ENCODE results near the gene MBNL3.

The MBNL3 gene

DNA sequence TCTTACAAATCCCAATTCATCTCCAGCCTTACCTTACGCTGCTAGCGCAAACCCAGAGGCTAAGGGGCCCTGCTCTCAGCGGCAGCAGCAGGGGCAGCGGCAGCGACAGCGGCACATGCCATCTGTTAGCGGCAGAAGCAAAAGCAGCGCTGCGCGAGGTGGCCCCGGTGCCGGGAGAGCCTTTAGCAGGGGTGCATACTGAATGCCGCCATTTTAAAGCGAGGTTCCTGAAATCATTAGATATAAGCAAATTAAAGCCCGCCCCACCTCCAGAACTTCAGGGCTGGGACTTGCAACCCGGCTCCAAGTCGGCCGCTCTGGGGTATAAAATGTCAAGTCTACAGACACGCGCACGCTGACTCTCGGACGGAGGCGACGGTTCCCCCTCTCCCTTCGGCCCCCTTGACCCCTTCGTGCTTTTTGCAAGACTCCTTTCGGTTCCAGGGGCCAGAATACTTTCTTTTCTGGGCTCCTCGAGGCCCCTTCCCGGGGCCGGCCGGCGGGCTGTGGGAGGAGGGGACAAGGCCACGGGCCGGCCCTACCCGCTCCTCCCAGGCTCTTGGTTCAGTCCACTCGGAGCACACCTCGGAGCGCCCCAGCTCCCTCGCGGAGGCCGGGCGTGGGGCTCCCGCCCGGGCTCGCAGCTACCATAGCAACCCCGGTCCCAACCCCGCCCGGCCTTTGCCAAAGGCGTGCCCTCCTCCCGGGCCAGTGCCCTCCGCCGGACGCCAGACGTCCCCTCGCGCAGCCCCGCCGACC, at the start of gene MBNL3:
MBNL3 (minus strand) TSS at position 220 of the 759 bp plus-strand sequence. CDS start 49,427 bp downstream, outside the sequence.
- peak; percentile 49 for DNase-seq (ENCODE audit: low read depth)

- DNase-seq (ENCODE audit: low read depth): no peak
Observed at GRCh38 chrX:132533409-132533808, 44.6 kb upstream of the MBNL3 start.

- peak; percentile 28 for DNase-seq (ENCODE audit: low read depth)
Observed at GRCh38 chrX:132532913-132533312, 44.1 kb upstream of the MBNL3 start.

- DNase-seq (ENCODE audit: low read depth): no peak
Observed at GRCh38 chrX:132532097-132532496, 43.3 kb upstream of the MBNL3 start.

DNA sequence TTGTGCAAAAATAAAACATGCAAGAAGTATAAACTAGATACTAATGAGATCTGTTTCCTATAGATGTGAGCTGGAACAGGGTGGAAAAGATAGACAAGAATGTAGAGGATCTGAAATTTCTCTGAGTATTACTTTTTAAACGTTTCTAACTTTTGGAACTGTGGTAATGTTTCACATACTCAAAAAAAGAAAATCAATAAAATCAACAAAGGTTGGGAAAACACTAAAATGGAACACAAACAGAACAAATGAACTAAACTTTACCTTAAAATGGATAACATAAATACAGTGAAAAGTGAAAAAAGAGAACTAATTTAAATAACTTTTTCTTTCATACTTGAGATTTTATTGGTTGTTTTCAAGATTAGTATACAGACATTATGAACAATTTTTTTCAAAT, 32.0 kb upstream of the MBNL3 start:
- DNase-seq (ENCODE audit: low read depth): no peak

DNA sequence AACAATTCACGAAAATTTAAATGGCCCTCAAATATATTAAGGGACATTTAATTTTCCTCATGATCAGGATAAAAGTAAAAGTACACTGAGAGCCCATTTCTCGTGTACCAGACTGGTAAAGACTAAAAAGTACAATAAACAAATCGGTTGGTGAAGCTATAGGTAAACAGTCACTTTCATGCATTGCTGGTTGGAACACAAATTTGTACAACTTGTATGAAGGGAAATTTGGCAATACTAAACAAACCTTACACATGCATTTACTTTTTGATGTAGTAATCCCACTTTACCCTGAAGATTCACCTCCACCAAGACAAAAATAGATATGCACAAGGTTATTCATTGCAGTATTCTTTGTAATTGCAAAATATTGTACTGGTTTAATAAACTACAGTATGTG, 31.4 kb upstream of the MBNL3 start:
- DNase-seq (ENCODE audit: low read depth): no peak

- DNase-seq (ENCODE audit: low read depth): no peak
Observed at GRCh38 chrX:132518401-132518800, 29.6 kb upstream of the MBNL3 start.

- no peak for DNase-seq (ENCODE audit: low read depth)
Observed at GRCh38 chrX:132508834-132509233, 20.0 kb upstream of the MBNL3 start.

- DNase-seq (ENCODE audit: low read depth): peak; percentile 72
Observed at GRCh38 chrX:132505116-132505515, 16.3 kb upstream of the MBNL3 start.

GRCh38 chrX:132504417-132504816, 15.6 kb upstream of the MBNL3 start:
- DNase-seq (ENCODE audit: low read depth): no peak

- peak; percentile 29 for DNase-seq (ENCODE audit: low read depth)
Observed at GRCh38 chrX:132501606-132502005, 12.8 kb upstream of the MBNL3 start.

DNA sequence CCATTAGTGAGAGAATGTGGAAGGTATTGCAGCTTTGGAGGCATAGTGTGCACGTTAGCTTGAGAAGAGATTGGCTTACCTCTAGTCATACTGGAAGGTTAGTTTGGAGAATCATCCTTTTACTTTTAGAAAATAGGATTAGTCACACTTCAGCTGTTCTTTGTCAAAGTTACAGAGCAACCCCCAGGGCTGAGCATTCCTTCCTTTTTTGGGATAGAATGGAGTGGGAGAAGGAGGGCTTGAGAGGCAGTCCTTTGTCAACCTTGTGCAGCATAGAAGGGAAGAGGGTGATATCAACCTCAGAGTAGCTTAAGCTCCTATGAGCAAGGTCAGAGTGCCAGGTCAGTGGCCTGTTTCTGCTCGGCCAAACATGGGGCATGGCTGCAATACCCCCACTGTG, 8.6 kb upstream of the MBNL3 start:
- no peak for DNase-seq (ENCODE audit: low read depth)

GRCh38 chrX:132493095-132493494, 4.3 kb upstream of the MBNL3 start:
- DNase-seq (ENCODE audit: low read depth): no peak

GRCh38 chrX:132491191-132491590, 2.4 kb upstream of the MBNL3 start:
- DNase-seq (ENCODE audit: low read depth): no peak

GRCh38 chrX:132489578-132490419, 961 bp upstream of the MBNL3 start:
- DNase-seq (ENCODE audit: low read depth): no peak

GRCh38 chrX:132488180-132488705, 595 bp downstream of the MBNL3 start:
- peak; percentile 32 for DNase-seq (ENCODE audit: low read depth)

GRCh38 chrX:132486599-132487178, 2.1 kb downstream of the MBNL3 start:
- no peak for DNase-seq (ENCODE audit: low read depth)

GRCh38 chrX:132483951-132484350, 4.9 kb downstream of the MBNL3 start:
- DNase-seq (ENCODE audit: low read depth): no peak

- DNase-seq (ENCODE audit: low read depth): no peak
Observed at GRCh38 chrX:132483488-132483887, 5.3 kb downstream of the MBNL3 start.

- DNase-seq (ENCODE audit: low read depth): no peak
Observed at GRCh38 chrX:132482632-132483031, 6.2 kb downstream of the MBNL3 start.

DNA sequence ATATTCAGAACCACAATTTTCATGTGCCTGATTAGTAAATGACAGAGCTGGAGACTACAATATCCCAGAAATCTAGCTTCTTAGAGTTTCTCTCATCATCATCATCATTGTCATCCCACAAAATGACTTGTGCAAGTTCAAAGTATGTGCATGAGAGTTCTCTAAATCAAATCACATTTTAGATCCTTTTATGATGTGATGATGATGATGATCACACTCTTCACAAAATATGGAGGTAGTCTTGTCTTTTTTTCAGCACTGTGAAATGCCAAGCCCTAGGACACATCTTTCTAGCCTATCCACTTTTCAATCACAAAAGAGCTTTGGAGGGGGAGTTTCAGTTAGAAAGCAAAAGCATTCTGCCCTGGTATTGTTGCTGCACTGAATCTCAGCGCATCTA, 7.4 kb downstream of the MBNL3 start:
- DNase-seq (ENCODE audit: low read depth): no peak

DNA sequence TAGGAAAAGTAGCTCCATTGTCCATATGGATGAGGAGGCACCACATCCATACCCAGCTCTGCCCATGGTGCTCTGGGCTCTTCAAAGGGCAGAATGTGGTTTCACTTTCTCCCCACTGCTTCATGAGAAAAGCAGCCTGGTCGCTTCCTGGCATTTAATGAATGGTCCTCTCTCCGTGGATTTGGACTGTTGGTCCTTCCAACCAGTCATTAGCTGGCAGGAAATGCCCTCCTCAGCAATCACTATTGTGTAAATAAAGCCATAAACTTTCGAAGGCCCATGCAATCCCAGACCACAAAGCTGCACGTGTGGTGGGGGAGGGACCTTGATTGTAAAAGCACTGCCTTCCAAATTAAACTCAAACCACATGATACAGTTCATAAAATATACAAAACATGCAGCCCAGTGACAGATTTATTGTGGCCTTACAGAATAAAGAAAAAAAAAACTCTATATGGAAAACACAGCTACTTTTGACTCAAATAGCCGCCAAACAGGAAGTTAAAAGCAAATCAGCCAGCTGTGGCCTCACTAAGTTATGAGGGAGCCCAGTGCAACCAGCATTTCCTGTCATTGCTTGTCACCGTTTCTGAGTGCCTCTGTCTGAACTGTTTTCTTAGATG, 8.1 kb downstream of the MBNL3 start:
- peak; percentile 73 for DNase-seq (ENCODE audit: low read depth)

All from amniotic epithelial cell (primary cell).